Hepatocyte (in vitro differentiated cells): Measurements from ENCODE around the gene CSMD2. TPM values are rescaled to one million over a fixed set of nuclear protein-coding genes. Genes with fewer than 3 reads are reported as not detected.

Experiments used
- DNase-seq: peaks from one replicate; pipeline ENCODE4 v3.0.0-alpha.2; 2016; ENCODE audit warnings: low spot score
- H2AFZ ChIP-seq: fragments of 200-600 bp; sonication (generic); 2 replicates; pipeline ENCODE4 v1.6.0; 2016; ENCODE audit warnings: antibody characterized with exemption, mild to moderate bottlenecking
- H3K27ac ChIP-seq: fragments of 200-600 bp; sonication (generic); 2 replicates; pipeline ENCODE4 v1.5.1; 2016; ENCODE audit warnings: mild to moderate bottlenecking
- H3K27me3 ChIP-seq: fragments of 200-600 bp; sonication (generic); 2 replicates; pipeline ENCODE4 v1.6.1; 2016
- H3K36me3 ChIP-seq: fragments of 200-600 bp; sonication (generic); replicated peaks from 2 replicates; pipeline ENCODE4 v1.5.1; 2016; ENCODE audit warnings: low read depth; ENCODE audit not compliant: insufficient read depth
- H3K4me1 ChIP-seq: fragments of 200-600 bp; sonication (generic); 2 replicates; pipeline ENCODE4 v1.5.1; 2016; ENCODE audit warnings: mild to moderate bottlenecking, moderate library complexity; ENCODE audit not compliant: insufficient read depth
- H3K4me2 ChIP-seq: fragments of 200-600 bp; sonication (generic); 2 replicates; pipeline ENCODE4 v1.6.0; 2016
- H3K4me3 ChIP-seq: fragments of 200-600 bp; sonication (generic); 2 replicates; pipeline ENCODE4 v1.5.1; 2016; ENCODE audit warnings: mild to moderate bottlenecking
- H3K79me2 ChIP-seq: fragments of 200-600 bp; sonication (generic); 2 replicates; pipeline ENCODE4 v1.6.0; 2017; ENCODE audit warnings: mild to moderate bottlenecking
- H3K9me2 ChIP-seq: fragments of 200-600 bp; sonication (generic); replicated peaks from 2 replicates; pipeline ENCODE4 v1.6.0; 2017; ENCODE audit warnings: mild to moderate bottlenecking; ENCODE audit not compliant: insufficient read depth
- H3K9me3 ChIP-seq: fragments of 200-600 bp; sonication (generic); 2 replicates; pipeline ENCODE4 v1.5.1; 2016; ENCODE audit warnings: low read depth, mild to moderate bottlenecking
- H4K20me1 ChIP-seq: fragments of 200-600 bp; sonication (generic); 2 replicates; pipeline ENCODE4 v1.6.0; 2016; ENCODE audit warnings: mild to moderate bottlenecking; ENCODE audit not compliant: insufficient read depth, poor library complexity, severe bottlenecking
- CTCF ChIP-seq: fragments of 200-600 bp; sonication (generic); IDR thresholded peaks from 2 replicates; pipeline ENCODE4 v1.5.1; 2016; ENCODE audit warnings: antibody characterized with exemption, mild to moderate bottlenecking; ENCODE audit not compliant: poor library complexity
- EZH2 ChIP-seq: fragments of 200-600 bp; sonication (generic); IDR thresholded peaks from 2 replicates; pipeline ENCODE4 v1.6.1; 2016; ENCODE audit warnings: antibody characterized with exemption, mild to moderate bottlenecking, borderline replicate concordance
- EZH2phosphoT487 ChIP-seq: fragments of 200-600 bp; sonication (generic); IDR thresholded peaks from one replicate; pipeline ENCODE4 v1.6.1; 2018; ENCODE audit warnings: antibody characterized with exemption, mild to moderate bottlenecking, low read depth, moderate library complexity; ENCODE audit not compliant: unreplicated experiment, severe bottlenecking
- WGBS: methylation state at CpG from one replicate; pipeline ENCODE4 v1.1.6; 2016; ENCODE audit warnings: low lambda C conversion rate; ENCODE audit errors: missing lambda C conversion rate; 5-methylcytosine and 5-hydroxymethylcytosine counted together
- polyA plus RNA-seq: library from polyadenylated mRNA; unstranded; fragments of >200 nt; fragmentation: Nextera tagmentation; extraction: Ambion mirVana; gene quantifications from 2 replicates; pipeline ENCODE4 v1.2.1, GENCODE V29; 2016
- total RNA-seq: library from RNA; depleted of rRNA; stranded (reverse); fragments of >200 nt; gene quantifications from 2 replicates; pipeline ENCODE4 v1.2.3, GENCODE V29; 2014

The CSMD2 gene
- total and polyA plus RNA-seq, 2 experiments from 2014 or later = 0.10 to 0.37 TPM

DNA sequence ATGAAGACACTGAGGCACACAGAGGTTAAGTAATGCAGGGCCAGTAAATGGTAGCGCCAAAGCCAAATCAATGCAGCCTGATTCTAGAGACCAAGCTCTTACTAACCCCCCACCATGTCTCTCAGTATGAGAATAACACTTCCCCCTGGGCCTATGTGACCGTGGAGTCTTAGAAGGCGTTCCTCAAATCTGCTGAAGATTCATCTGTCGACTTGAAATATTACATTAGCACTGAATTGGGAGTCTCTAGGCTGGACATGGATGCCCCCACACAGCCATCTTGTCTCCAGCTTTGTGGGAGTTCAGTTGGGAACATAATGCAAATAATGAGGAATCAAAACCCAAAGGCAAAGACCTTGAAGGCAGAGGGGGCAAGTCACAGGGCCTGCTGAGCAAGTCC is 419.1 kb downstream of the CSMD2 start:
- H2AFZ ChIP-seq = no peak overlapping the region
- no peak overlapping the region for H3K27ac ChIP-seq
- H4K20me1 ChIP-seq = no peaks in the 10 kb centered on the region
- H3K79me2 ChIP-seq = no peaks in the 10 kb centered on the region
- H3K4me3 ChIP-seq = no peak overlapping the region
- no peaks in the 10 kb centered on the region for H3K9me2 ChIP-seq
- no peaks in the 10 kb centered on the region for H3K9me3 ChIP-seq
- H3K4me2 ChIP-seq = no peak overlapping the region
- WGBS = 84% methylated on average over 4 of the region's 4 CpGs
- H3K4me1 ChIP-seq = peaks cover 5% of the 10 kb centered on the region
- TF ChIP-seq EZH2 = no peak
- no peaks in the 10 kb centered on the region for H3K36me3 ChIP-seq
- H3K27me3 ChIP-seq = no peaks in the 10 kb centered on the region
- no peak for DNase-seq

DNA sequence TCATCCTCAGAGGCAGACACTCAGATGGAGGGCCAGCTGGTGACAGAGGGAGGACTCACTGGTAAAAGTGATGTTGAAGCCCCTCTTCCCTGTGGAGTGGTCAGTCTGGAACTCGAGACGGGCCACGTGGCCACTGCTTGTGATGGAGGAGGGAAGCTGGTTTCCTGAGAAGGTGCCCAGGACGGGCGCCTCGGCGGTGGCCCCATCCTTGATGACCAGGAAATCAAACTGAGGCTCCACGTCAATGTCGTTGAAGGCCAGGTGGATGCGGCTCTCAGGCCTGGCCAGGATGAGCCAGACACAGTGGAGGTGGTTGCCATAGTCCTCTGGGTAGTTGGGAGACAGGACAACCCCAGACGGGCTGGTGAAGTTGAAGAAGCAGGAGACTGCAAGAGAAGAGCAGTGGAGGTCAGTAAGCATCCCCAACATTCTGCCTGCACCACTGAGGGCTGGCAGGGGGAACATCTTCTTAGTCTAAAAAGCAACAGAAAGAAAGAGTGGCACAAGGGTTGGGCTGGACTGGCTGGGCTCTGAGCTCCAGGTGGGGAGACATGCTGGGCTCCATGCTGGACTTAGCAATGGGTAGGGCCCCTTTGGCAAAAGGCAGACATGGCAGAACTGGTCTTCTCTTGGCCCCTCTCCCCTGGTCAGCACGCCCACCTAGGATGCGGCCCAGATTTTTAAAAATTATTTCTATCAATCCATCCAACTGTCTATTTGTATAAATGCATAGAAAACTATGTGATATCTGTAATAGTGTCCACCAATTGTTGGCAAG is 421.6 kb downstream of the CSMD2 start:
- Histone ChIP-seq H3K9me3 (no peaks in the 10 kb centered on the region), H3K27ac (no peak overlapping the region), H4K20me1 (no peaks in the 10 kb centered on the region), H3K4me2 (no peak overlapping the region), H3K4me1 (peaks cover 5% of the 10 kb centered on the region), H3K4me3 (no peak overlapping the region), H3K79me2 (no peaks in the 10 kb centered on the region), H2AFZ (no peak overlapping the region), H3K36me3 (no peaks in the 10 kb centered on the region), H3K27me3 (no peaks in the 10 kb centered on the region), H3K9me2 (no peaks in the 10 kb centered on the region)
- DNase-seq = no peak
- TF ChIP-seq EZH2phosphoT487 (no peak), EZH2 (no peak), CTCF (no peak)
- 96% methylated on average over 13 of the region's 13 CpGs for WGBS

DNA sequence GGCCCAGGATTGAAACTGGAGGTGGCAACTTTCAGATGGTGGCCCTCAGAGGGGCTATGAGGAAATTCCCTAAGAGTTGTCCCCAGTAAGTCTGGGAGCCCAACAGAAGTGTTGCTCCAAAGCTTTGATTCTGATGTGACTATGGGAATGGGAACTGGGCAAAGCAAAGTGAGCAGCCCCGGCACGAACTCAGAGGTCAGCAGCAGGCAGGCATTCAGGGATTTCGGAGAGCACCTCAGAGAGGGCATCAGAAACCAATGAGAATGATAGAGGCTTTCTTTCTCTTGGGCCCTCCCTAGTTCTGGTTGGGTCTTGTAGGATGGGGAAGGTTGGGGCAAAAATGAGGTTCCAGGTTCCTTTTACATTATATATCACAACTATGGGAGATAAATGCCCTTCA is 422.4 kb downstream of the CSMD2 start:
- Histone ChIP-seq H3K9me3 (no peaks in the 10 kb centered on the region), H3K27me3 (no peaks in the 10 kb centered on the region), H3K27ac (no peak overlapping the region), H4K20me1 (no peaks in the 10 kb centered on the region), H3K79me2 (no peaks in the 10 kb centered on the region), H3K9me2 (no peaks in the 10 kb centered on the region), H2AFZ (no peak overlapping the region), H3K4me2 (no peak overlapping the region), H3K36me3 (no peaks in the 10 kb centered on the region), H3K4me3 (no peak overlapping the region), H3K4me1 (peaks cover 5% of the 10 kb centered on the region)
- WGBS = 92% methylated on average over 3 of the region's 3 CpGs
- no peak for DNase-seq
- TF ChIP-seq EZH2phosphoT487 = no peak
- TF ChIP-seq EZH2 = no peak
- no peak for TF ChIP-seq CTCF

DNA sequence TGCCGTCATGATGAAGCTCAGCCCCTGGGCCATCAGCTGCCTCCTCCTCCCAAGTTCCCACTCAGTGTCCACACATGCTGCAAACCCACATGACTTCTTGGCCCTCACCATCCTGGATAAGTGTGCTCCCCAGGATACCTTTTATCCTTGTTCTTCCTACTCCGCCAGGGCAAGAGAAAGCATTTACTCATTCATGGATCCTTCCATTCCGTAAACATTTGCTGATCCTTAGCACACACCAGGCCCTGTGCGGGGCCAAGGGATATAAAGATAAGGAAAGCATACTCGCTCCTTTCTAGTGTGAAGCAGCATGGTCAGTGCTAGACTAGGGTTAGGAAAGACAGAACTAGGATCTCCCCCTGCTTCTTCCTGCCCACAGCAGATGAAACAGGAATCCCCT is 423.3 kb downstream of the CSMD2 start:
- Histone ChIP-seq H3K4me2 (peak overlapping the region; percentile 52), H3K36me3 (no peaks in the 10 kb centered on the region), H2AFZ (no peak overlapping the region), H3K4me1 (peaks cover 5% of the 10 kb centered on the region), H3K9me3 (no peaks in the 10 kb centered on the region), H3K9me2 (no peaks in the 10 kb centered on the region), H3K79me2 (no peaks in the 10 kb centered on the region), H4K20me1 (no peaks in the 10 kb centered on the region), H3K4me3 (no peak overlapping the region), H3K27ac (peak overlapping the region; percentile 54), H3K27me3 (no peaks in the 10 kb centered on the region)
- TF ChIP-seq EZH2phosphoT487 (peak; percentile 85), CTCF (no peak), EZH2 (no peak)
- peak; percentile 52 for DNase-seq
- WGBS = 44% methylated on average over 5 of the region's 5 CpGs
